Anterior cingulate cortex (tissue), 58 donors: Measurements from ENCODE around the gene R3HDML.
"Not testable (repeated sequence)": the region's sequence is repeated elsewhere in the genome, so short reads cannot be mapped to it uniquely, and the experiment has no call there.

Experiments
- DNase-seq, 58 donors: peaks; one replicate each; lab custom pipeline; 2025; lab: John Stamatoyannopoulos, UW

R3HDML gene, protein sequence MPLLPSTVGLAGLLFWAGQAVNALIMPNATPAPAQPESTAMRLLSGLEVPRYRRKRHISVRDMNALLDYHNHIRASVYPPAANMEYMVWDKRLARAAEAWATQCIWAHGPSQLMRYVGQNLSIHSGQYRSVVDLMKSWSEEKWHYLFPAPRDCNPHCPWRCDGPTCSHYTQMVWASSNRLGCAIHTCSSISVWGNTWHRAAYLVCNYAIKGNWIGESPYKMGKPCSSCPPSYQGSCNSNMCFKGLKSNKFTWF

DNA sequence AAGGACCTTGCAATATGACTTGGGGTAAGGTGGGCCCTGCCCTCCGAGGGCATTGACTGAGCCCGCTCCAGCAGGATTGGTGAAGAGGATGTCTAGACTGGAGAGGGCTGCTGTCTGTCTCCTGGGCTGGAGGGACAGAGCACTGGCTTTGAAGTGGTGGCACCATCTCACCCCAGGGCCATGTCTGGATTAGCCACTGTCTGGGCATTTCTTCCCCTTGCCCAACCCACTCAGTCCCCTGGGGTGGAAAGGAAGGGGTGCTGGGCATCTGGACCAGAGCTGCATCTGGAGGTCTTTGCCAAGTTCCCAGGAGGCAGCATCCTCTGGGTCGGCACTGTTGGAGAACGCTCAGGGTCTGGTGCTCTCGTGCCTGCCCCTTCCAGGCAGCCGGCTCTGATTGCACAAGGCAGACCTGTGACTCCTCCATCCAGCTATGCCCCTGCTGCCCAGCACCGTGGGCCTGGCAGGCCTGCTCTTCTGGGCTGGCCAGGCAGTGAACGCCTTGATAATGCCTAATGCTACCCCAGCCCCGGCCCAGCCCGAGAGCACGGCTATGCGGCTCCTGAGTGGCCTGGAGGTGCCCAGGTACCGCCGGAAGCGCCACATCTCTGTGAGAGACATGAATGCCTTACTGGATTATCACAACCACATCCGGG is at the start of gene R3HDML:
TSS of gene R3HDML (plus strand) at position 319 of the 656 bp plus-strand sequence. CDS start at position 434, 115 bp downstream.
- DNase-seq = no peak

DNA sequence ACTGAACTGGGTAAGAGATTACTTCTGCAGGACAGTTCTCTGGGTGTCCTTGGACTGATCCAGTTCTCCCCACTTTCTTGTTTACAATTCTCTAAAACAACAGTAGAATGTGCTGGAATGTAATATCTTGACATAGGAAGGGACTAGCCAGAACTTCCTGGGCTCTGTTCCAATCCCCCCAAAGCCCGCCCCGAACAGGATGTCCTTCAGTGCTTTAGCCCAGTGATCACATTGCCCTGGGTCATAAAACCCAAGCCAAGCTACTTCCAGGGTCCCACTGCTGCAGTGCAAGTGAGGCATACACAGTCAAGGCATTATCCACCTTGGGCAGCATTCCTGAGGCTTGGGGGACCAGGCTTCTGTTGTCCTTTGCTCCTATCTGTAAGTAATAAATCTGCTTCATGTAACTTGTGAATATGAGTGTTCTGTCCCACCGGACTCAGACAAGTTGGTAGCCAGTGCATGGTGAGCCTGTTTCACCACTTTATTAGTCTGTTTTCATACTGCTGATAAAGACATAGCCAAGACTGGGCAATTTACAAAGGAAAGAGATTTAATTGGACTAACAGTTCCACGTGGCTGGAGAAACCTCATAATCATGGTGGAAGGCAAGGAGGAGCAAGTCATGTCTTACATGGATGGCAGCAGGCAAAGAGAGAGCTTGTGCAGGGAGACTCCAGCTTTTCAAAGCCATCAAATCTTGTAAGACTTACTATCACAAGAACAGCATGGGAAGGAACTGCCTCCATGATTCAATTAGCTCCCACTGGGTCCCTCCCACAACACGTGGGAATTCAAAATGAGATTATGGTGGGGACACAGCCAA is 49.4 kb upstream of the R3HDML start:
- DNase-seq = no peak

DNA sequence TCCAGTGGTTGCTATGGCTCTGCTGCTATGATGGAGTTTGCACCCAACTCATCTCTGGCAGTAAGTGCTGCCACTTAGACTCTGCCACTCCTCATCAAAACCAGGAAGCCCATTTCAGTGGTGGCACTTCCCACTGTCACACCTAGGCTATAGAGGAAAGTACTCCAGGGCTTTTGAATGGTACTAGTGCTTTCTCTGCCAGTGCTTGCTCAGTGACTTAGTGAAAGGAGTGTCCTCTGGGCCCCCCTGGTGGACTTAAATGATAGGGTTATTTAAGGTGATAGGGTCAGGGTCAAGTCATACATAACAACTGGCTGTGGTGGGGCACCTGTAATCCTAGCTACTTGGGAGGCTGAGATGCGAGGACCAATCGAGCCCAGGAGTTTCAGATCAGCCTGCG is 48.6 kb upstream of the R3HDML start:
- DNase-seq = no peak

DNA sequence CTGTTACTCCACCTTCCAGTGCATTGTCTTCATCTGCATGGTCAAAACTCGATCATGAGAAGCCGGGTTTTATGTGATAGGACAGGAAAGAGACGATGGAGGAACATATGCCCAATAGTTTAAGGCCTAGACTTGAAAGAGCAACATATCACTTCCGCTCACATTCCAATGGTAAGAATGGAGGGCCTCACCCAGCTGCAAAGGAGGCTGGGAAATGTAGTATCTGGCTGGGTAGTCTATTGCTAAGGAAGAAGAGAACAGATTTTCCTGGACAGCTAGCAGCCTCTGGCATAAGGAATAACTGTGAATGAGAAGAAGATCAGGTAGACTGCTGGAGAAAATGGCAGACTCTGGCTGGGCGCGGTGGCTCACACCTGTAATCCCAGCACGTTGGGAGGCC is 45.1 kb upstream of the R3HDML start:
- DNase-seq = no peak

DNA sequence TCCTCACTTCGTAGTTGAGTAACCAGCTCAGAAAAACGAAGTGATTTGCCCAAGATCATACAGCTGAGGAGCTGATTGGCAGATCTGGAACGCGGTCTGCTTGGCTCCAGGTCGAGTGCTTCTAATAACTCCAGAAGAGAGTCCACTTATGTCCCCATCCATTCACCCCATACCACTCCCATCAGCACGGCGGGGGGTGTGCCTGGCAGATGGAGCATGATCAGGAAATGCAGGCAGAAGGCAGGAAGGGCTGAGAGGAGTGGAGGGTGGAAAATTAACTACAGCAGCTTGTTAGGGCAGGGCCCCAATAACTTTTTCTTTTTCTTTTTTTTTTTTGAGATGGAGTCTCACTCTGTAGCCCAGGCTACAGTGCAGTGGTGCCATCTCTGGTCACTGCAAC is 40.8 kb upstream of the R3HDML start:
- no peak for DNase-seq

DNA sequence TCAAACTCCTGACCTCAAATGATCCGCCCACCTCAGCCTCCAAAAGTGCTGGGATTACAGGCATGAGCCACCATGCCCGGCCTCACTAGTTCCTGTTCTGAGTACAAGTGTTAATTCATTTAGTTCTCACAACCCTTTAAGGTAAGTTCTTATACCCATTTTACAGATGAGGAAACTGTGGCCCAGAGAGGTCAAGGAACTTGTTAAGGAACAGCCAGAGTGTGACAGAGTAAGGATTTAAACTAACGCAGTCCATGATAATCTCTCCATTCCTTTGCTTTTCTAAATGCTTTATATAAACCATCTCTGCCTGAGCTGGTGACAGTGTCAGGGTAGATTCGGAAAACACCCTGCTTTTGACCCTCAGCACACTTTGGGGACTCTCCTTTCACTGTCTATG is 39.1 kb upstream of the R3HDML start:
- no peak for DNase-seq

DNA sequence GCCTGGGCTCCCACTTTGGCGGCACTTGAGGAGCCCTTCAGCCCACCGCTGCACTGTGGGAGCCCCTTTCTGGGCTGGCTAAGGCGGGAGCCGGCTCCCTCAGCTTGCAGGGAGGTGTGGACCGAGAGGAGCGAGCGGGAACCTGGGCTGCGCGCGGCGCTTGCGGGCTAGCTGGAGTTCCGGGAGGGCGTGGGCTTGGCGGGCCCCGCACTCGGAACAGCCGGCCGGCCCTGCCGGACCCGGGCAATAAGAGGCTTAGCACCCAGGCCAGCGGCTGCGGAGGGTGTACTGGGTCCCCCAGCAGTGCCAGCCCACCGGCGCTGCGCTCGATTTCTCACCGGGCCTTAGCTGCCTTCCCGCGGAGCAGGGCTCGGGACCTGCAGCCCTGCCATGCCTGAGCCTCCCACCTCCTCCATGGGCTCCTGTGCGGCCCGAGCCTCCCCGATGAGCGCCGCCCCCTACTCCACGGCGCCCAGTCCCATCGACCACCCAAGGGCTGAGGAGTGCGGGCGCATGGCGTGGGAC is 37.8 kb upstream of the R3HDML start:
- DNase-seq = not testable (repeated sequence)

DNA sequence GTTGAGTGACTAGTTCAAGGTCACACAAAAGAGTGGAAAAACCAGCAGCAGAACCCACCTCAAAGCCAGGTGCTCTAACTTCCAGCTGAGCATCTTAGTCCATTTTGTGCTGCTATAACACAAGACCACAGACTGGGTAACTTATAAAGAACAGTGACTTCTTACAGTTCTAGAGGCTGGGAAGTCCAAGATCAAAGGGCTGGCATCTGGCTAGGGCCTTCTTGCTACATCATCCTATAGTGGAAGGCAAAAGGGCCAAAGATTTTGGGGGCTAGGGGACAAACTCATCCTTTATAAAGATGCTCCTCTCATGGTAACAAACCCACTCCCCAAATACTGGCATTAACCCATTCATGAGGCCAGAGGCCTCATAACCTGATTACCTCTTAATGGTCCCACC is 35.6 kb upstream of the R3HDML start:
- no peak for DNase-seq

DNA sequence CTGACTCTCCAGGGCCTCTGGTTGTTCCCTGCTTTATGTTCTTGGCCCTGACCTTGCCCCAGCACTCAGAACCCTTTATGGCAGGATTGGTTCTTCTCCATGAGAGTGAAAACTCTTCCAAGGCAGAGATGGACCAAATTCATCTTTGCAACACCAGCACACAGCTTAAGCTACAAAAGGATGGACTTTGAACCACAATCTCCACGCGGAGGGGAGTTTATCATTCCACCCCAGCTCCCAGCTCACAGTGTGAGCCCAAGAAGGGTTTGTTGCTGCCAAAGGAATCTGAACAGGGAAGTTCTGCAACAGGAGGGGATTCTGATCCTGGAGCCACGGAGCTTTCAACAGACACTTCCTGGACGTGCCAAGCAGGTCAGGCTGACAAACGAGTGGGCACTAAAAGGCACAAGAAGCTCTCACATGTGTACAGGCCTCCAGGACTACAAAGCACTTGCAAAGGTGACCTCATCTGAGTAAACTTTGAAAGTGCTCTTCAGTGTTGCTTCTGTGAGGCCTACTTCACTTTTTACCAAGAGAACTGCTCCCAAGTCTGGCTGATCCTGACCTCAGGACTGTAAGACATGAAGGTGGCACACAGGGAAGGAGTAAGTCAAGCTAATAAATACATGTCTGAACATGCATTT is 34.7 kb upstream of the R3HDML start:
- no peak for DNase-seq

DNA sequence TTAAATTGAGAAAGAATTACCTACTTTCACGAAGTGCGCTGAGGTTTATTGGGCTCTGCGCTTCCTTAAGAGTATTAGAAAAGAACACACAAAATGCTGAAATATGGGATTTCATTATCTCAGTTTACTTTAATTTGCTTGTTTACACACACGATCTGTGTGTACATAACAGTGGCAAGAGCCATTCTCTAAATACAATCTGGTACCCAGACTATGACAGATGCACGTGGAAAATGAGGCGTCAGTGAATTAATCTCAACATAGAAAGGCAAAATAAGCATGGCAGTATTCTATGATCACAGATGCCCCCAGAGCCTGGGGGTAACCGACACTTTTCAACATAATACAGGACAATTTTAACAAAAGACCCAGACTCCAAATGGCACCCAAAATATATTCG is 34.1 kb upstream of the R3HDML start:
- DNase-seq = no peak

DNA sequence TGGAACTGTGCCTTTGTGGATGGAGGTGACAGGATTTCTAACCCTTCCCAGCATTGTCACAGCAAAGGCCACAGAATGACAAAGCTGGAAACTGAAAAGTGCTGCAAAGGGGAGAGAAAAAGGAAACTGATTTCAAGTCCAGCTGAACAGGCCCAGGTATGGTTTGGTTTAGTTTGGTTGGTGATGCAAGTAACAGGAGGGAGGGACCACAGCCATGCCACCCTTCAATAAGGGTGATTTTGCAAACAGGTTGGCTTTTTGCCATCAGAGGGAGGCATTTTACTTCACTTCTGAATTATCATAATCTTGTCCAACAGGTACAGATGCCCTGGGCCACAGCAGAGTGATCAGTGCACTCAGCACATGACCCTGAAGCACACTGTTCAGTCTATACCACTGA is 32.5 kb upstream of the R3HDML start:
- DNase-seq = no peak

DNA sequence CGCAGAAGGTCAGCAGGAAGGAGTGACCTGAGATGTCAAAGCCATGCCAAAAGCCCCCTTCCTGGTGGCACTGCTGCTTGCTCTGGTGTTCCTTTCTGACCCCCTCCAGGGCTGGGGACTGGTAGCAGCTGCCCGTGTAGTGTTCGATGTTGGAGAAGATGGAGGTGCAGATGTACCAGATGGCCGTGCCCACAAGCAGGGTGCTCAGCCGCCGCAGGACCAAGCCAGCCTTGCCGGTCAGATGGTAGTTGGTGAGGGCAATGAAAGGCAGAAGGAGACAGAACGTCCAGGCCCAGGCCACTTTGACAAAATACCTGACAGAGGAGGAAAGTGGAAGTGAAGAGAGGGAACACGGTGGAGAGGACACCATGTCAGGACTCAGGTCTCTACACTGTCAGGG is 29.9 kb upstream of the R3HDML start:
- no peak for DNase-seq

DNA sequence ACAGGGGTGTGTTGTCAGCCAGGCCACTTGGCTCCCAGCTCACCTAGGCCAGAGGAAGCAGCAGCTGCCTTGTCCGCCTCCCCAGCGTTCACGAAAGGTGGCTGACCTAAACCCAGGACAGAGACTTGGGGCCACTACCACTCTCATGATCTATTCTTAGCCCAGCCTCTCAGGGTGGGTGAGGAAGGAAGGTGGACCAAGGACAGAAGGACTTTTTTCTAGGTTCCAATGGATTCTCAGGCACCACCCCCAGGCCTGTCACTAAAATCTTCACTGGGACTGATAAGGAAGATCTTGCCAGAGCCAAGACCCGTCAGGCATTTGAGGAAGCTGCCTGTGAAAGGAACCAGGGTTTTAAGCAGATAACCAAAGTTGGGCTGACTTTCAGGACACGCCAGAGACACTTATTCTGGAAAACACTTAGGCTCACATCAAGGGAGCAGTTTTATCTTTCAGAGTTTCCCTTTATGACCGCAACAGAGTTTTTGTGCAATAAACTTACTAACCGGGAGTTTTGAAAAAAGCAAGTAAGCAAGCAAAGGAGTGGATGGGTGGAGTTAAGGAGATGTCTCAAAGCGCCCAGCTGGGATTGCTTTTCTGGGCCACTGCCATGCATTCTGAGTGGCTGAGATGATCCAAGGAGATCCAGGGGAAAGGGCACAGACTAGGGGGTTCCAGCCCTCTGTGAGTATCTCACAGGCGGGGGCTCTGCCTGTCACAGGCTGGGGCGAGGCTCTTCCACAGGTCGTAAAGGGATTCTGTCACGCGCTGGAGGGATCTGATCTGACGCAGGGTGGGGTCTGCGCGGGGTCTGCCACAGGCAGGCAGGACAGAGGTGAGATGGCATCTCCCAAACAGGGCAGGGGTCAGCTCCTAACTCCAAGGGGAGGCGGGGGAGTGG is 26.8 kb upstream of the R3HDML start:
- DNase-seq = peak in 11 of 58 donors; percentile 3 to 67 (median 19)

DNA sequence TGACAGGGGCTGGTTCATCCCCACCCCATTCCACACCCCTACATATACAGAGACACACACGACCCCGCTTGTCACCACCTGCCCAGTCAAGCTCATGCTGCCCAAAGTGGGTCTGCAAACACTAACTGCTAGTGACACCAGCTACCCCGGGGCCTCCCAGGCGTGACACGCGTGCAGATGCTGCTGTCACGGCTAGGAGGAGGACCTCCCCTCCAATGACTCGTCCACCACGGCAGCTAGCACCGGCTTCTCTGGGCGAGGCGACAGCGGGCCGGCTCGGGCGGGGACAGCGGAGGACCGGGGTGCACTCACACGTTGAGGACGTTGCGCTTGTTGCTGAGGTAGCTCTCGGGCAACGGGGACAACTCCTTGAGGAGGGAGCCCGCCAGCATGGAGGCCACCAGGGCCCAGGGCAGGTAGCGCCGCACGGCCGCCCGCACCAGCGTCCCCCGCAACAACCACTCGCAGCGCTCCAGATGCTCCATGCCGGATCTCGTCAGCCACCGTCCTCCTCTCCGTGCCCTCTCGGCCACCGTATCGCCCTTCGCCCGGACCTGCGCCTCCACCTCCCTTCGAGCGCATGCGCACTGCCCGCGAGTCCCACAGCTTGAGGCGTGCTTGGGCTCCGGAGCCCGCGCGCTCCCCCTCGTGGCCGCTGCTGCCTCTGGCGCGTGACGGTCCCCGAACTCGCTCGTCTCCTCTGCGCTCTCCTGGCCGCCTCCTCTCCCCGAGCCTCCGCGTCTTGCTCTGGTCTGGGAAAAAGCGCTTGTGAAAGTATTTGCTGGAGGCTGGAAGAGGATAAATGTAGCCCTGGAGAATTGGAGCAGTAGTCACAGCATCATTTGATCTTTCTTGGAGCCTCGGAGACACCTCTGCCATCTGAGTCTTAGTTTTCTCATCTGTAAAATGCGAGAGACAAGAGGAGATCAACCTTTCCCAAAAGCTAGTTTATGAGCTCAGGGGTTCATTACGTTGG is 25.9 kb upstream of the R3HDML start, which contains the start of gene FITM2:
TSS of gene FITM2 (minus strand) at position 539 of the 976 bp plus-strand sequence. CDS start at position 485, 54 bp downstream.
- DNase-seq = peak; percentile 80 to 98 (median 94)

DNA sequence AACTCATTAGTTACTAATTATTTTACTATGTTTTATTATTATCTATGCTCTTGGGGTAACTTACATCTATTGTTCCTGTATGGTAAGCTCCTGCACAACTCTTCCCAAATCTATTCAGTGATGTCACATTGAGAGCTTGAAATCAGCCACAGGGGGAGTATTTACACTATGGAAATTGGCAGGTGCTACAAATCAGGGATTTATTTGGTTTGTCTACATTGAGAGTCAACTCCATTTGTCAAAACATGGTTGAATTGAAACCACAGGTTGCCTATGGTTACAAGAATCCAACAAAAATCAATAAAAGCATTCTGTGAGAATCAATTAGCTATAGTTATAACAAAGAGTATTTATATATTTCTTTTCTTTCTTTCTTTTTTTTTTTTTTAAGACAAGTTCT is 22.0 kb upstream of the R3HDML start:
- no peak for DNase-seq

DNA sequence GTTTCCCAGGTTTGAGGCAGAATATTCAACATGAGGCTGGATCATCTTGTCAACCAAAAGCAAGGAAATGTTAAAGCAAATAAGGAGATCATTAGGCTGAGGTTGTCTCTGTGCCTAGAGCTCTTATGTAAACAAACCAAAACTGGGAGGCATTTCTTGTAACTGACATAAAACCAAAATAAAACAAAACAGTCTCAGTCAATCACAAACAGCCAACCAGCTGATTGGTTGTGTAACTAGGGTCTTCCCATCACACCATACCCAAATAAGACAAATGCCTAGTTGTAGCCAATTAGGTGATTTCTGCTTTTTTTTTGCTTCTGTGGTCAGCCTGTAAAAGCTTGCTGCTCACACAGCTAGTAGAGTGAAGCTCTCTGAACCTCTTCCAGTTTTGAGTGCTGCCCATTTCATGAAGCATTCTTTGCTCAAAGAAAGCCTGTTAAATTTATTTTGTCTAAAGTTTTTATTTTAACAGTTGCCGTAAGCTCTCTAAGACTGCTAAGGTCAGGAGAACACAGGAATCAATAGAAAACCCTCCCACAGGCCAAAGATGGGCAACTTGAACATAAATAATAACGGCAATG is 16.9 kb upstream of the R3HDML start:
- DNase-seq = no peak

DNA sequence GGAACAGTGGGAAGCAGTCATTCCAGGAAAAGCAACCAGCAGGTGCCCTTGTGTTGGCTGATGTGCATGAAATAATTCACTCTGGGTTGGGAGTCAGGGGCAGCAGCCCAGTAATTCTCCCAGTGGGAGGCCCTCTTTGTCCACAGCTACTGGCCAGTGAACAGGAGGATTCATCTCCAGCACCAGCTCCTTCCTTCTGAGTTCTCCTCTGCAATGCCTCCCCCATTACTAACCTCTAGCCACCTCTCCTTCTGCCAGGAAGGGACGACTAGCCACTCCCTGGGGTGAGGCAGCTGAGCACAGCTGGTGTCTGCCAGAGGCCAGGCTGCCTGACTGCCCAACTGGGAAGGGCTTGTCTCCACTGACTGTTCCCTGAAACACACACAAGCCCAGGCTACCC is 12.5 kb upstream of the R3HDML start:
- no peak for DNase-seq
